Lower leg skin (tissue), 3 donors: ENCODE data around the gene CEP128.

Source experiments
- POLR2A ChIP-seq, 2 donors: fragments of 450-650 bp; IDR thresholded peaks; one replicate each; pipeline ENCODE4 v1.6.1; 2016 to 2017; ENCODE audit warnings: antibody characterized with exemption in 2 of 2, mild to moderate bottlenecking in 1 of 2, moderate library complexity in 1 of 2
- TF ChIP-seq, protein P1 (sequence below), 3 donors: fragments of 450-650 bp; IDR thresholded peaks; one replicate each; pipeline ENCODE4 v1.5.1; 2016; ENCODE audit warnings: antibody characterized with exemption in 3 of 3, mild to moderate bottlenecking in 3 of 3, moderate library complexity in 2 of 3

DNA sequence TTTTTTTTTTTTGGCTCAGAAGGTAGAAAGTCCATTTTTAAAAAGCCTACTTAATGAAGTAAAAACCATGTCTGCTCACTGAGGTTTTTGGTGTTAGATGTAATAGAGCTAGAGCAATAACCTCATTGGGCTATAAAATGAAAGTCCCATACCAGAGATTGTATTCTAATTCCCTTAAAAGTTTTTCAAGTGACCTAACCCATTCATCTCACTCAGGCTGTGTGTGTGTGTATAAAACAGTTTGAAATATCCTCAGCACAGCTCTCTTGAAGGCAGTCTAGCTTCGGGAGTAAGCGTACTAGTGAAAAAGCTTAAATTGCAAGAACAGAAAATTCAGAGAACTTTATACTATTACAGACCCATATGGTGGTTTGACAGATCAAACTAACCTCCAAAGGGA is 313.8 kb downstream of the CEP128 start:
- TF ChIP-seq, protein P1, sequence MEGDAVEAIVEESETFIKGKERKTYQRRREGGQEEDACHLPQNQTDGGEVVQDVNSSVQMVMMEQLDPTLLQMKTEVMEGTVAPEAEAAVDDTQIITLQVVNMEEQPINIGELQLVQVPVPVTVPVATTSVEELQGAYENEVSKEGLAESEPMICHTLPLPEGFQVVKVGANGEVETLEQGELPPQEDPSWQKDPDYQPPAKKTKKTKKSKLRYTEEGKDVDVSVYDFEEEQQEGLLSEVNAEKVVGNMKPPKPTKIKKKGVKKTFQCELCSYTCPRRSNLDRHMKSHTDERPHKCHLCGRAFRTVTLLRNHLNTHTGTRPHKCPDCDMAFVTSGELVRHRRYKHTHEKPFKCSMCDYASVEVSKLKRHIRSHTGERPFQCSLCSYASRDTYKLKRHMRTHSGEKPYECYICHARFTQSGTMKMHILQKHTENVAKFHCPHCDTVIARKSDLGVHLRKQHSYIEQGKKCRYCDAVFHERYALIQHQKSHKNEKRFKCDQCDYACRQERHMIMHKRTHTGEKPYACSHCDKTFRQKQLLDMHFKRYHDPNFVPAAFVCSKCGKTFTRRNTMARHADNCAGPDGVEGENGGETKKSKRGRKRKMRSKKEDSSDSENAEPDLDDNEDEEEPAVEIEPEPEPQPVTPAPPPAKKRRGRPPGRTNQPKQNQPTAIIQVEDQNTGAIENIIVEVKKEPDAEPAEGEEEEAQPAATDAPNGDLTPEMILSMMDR (IDR thresholded peaks at IDR 0.05) = no peak
- TF ChIP-seq POLR2A (IDR thresholded peaks at IDR 0.05) = no peak
